PC-9 (cell line): ENCODE results near the gene INHBB.

Experiments
- CTCF ChIP-seq: fragments of 200-600 bp; sonication (generic); conservative IDR thresholded peaks from 2 replicates; pipeline ENCODE4 v1.6.1; 2017; ENCODE audit warnings: mixed run types, antibody characterized with exemption, mild to moderate bottlenecking, moderate library complexity
- EZH2 ChIP-seq: fragments of 200-600 bp; sonication (generic); IDR thresholded peaks from 2 replicates; pipeline ENCODE4 v1.8.0; 2017; ENCODE audit warnings: antibody characterized with exemption, low read depth

DNA sequence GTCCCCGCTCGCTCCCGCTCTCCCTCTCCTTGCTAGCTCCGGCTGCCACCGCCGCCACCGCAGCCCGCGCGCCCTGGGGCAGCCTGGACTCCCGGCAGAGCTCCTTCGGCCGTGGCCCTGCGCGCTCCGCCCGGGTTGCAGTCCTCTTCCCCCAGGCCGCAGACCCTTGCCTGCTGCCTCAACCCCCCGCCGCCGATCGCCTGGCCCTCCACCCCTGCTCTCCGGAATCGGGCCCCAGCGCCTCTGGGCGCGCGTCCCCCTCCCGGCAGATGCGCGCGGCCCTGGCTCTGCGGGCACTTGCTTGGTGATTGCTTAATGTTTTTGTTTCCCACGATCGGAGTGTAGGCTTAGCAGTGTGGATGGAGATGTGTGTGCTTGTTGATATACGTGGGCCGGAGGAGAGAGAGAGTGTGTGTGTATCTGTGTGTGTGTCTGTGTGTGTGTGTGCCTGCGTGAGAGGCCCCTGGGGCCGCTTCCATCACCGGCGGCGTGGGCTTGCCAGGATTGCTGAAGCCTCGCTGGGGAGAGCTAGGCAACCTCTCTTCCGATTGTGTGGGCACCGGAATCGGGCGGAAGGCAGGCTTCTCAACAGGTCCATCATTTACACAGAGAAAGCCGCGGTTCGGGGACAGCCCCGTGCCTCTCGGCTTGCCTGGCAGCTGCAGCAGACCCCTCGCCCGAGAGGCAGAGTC lies 877 bp downstream of the INHBB start:
- no peak for TF ChIP-seq CTCF
- no peak for TF ChIP-seq EZH2
